Glomerular visceral epithelial cell (primary cell): ENCODE measurements around the gene AGK.

Source experiments
- DNase-seq: peaks from one replicate; pipeline ENCODE4 v3.0.0-alpha.2; 2016; ENCODE audit errors: extremely low spot score

AGK gene

GRCh38 chr7:141648276-141649114, 97.3 kb downstream of the AGK start:
- no peak for DNase-seq

GRCh38 chr7:141649137-141649864, 98.1 kb downstream of the AGK start:
- peak; percentile 38 for DNase-seq

- peak; percentile 83 for DNase-seq
Measured at GRCh38 chr7:141649865-141650634, 98.8 kb downstream of the AGK start.

GRCh38 chr7:141651417-141651816, 100.2 kb downstream of the AGK start:
- DNase-seq: no peak

- no peak for DNase-seq
Measured at GRCh38 chr7:141652691-141653090, 101.5 kb downstream of the AGK start.

- DNase-seq: peak; percentile 70
Measured at GRCh38 chr7:141654551-141654950, 103.3 kb downstream of the AGK start.

- no peak for DNase-seq
Measured at GRCh38 chr7:141659501-141659900, 108.3 kb downstream of the AGK start.

- no peak for DNase-seq
Measured at GRCh38 chr7:141660259-141660658, 109.0 kb downstream of the AGK start.

GRCh38 chr7:141663081-141663849, 112.1 kb downstream of the AGK start:
- DNase-seq: peak; percentile 41

GRCh38 chr7:141664450-141664849, 113.2 kb downstream of the AGK start:
- no peak for DNase-seq

GRCh38 chr7:141665208-141666035, 114.2 kb downstream of the AGK start:
- DNase-seq: no peak

GRCh38 chr7:141666071-141666470, 114.9 kb downstream of the AGK start:
- DNase-seq: no peak

- DNase-seq: no peak
Measured at GRCh38 chr7:141668853-141669252, 117.6 kb downstream of the AGK start.

- no peak for DNase-seq
Measured at GRCh38 chr7:141671705-141672496, 120.7 kb downstream of the AGK start.

GRCh38 chr7:141673346-141673745, 122.1 kb downstream of the AGK start:
- no peak for DNase-seq

GRCh38 chr7:141674171-141674671, 123.0 kb downstream of the AGK start:
- DNase-seq: peak; percentile 77

- peak; percentile 42 for DNase-seq
Measured at GRCh38 chr7:141674702-141675101, 123.5 kb downstream of the AGK start.

GRCh38 chr7:141675436-141676215, 124.4 kb downstream of the AGK start:
- no peak for DNase-seq

GRCh38 chr7:141676618-141677017, 125.4 kb downstream of the AGK start:
- peak; percentile 70 for DNase-seq
